HG03342 (cell line): ENCODE measurements around the gene RAB12.
"Not testable (repeated sequence)": the region's sequence is repeated elsewhere in the genome, so short reads cannot be mapped to it uniquely, and the experiment has no call there.

Source experiments
- ATAC-seq: cut with Tn5 transposase; IDR thresholded peaks from one replicate; pipeline ENCODE4 v1.9.1; 2021; ENCODE audit warnings: mild to moderate bottlenecking, moderate library complexity; ENCODE audit not compliant: unreplicated experiment

RAB12 gene

DNA sequence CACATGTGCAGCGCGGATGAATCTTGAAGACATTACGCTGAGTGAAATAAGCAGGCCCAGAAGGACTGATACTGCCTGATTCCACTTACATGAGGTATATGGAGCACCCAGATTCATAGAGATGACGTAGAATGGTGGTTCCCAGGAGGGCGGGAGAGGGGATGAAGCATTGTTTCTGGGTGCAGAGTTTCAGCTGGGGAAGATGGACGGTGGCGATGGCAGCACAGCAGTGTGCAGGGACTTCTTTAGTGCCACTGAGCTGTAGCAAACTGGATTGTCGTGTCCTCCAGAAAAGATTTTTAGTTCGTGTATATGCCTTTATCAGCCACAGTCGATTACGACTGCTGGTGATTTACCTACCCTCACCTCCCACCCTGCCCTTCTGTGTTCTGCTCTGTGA, 30.5 kb downstream of the RAB12 start:
- no peak for ATAC-seq

DNA sequence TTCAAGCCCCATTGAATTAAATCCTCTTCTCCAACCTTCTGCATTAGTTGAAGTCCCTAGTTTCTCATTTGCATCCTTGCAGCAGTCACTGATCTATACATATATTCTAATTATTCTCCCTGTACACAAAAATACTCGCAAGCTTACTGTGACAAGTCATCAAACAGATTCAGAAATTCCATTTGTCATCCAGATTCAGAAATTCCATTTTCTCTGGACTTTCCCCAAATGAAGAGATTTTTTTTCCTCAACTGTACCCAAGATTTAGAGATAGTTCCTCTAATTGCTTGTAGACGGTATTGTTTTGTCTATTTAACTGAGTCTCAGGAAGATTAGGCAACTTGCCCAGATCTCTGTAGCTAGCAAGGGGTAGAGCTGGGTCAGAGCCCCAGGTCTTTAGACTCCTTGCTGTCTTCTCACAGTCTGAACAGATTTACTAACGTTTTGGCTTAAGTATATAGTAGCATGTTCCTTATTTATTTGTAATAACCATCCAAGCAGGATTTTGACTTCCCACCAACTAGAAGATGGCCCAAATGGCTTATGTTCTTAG, 34.2 kb downstream of the RAB12 start:
- ATAC-seq = no peak

DNA sequence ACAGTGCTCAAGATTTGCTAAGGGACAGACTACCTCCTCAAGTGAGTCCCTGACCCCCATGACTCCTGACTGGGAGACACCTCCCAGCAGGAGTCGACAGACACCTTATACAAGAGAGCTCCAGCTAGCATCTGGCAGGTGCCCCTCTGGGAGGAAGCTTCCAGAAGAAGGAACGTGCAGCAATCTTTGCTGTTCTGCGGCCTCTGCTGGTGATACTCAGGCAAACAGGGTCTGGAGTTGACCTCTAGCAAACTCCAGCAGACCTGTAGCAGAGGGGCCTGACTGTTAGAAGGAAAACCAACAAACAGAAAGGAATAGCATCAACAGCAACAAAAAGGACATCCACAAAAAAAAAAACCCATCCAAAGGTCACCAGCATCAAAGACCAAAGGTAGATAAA, 38.1 kb downstream of the RAB12 start:
- ATAC-seq = not testable (repeated sequence)

DNA sequence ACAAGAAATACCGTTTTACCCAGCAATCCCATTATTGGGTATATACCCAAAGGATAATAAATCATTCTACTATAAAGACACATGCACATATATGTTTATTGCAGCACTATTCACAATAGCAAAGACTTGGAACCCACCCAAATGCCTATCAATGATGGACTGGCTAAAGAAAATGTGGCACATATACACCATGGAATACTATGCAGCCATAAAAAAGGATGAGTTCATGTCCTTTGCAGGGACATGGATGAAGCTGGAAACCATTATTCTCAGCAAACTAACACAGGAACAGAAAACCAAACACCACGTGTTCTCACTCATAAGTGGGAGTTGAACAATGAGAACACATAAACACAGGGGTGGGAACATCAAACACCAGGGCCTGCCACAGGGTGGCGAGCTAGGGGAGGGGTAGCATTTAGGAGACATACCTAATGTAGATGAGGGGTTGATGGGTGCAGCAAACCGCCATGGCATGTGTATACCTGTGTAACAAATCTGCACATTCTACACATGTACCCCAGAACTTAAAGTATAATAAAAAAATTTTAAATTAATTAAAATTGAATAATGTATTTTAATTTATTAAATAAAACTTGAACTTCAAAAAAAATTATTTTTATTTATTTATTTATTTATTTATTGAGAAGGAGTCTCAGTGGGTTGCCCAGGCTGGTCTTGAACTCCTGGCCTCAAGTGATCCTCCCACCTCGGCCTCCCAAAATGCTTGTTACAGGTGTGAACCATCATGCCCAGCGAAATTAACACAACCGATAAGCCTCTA, 42.4 kb downstream of the RAB12 start:
- ATAC-seq = not testable (repeated sequence)

DNA sequence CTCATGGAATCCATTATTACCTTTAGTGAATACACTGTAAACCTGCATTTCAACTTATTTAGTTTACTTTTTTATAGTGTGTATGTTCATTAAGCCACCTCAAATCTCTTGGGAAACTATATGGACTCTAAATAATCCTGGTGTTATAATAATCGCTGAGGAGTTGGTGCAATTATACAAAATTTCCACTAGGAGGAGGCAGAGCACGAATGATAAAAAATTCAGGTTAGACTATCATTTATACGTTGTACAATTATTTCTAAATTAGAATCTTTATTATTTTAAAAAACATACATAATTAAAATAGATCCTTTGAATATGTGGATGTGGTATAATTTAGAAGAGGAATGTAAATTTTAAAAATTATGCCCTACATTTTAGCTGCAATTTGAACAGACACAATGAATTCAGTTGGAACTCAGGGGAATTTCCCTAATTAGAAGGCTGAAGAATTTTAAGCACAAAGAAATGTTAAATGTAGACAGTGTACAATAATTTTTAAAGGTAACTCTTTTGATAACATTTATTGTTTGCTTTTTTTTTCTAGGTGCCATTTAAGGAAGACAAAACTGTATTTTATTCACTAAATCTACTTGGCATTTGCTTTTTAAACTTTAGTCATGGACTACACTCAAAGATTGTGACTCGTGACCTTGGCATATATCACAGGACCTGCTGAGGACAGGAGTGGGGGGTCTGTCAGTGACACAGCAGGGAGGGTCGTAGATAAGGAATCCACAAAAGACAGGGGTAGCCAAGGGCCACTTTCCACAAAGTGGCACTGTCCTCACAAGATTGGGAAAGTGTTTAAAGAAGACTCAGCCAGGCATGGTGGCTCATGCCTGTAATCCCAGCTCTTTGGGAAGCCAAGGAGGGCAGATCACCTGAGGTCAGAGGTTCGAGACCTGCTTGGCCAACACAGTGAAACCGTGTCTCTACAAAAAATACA, 45.5 kb downstream of the RAB12 start:
- no peak for ATAC-seq

DNA sequence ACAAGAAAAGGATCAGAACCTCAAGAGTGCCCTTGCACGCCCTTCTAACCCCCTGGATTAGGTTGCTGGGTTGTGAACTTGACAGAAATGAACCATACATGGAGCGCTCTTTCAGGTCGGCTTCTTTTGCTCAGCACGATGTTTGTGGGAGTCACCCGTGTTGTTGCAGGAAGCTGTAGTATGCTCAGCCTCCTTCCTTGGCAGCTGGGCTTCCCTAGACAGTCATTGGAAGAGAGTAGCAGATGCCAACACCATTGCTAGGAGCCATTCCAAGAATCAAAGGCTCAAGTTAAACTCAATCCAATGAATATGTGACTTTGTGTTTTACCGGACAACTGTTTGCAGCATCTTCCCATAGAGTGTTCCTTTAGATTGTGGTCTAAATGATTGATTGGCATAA, 47.0 kb downstream of the RAB12 start:
- ATAC-seq = no peak

DNA sequence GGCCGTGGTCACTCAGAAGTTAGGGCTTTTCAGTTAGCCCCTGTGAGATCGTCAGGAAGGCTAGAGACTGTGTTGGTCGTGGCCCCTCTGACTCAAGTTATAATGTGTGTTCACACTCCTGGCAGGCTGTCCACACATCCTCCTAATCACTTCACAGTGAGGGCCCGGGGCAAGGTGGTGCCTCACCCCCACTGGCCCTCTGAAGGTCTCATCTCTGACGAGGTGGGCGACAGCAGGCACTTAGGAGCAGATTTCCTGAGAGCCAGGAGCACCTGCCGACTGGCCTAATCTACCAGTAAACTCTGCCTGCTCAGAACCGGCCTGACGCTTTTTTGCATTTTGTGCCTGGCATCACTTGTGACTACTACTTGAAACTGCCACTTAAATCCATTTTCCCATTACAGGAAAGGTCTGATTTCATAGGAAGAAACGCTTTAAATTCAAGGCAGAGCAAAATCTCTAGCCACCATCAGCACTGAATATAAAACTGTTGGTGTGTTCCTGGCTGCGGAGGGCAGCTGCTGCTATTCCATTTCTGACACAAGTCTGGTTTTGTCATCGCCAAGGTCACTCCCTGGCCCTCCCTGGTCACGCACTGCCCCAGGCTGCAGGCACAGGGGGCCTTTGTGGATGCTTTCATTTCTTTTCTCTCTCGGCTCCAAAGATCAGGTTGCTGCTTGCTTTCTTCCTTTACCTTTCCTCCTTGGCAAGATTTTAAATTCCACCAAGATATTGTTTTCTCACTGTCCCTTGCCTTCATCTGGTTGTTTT, 48.0 kb downstream of the RAB12 start:
- no peak for ATAC-seq

DNA sequence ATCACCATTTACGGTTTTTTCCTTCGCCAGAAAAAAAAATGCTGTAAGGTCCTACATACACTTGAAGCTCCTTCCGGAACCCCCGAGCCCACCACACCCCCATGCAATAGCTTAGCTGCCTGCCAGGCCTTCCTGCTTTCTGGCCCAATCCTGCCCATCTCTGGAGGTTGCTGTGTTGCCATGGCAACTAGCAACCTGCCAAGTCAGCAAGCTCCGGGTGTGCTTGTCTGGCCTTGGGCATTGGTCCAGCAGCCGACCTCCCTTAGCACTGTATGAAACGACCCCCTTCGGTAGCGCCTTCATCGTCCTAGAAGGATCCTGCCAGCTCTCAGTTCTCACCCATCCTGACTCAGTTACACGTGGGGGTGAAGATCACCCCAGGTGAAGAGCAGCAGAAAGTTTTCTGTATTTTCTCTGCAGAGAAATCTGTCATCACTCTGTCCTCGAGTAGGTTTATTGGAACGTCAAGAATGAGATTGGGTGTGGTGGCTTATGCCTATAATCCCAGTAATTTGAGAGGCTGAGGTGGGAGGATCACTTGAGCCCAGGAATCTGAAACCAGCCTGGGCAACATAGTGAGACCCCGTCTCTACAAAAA, 48.7 kb downstream of the RAB12 start:
- no peak for ATAC-seq

DNA sequence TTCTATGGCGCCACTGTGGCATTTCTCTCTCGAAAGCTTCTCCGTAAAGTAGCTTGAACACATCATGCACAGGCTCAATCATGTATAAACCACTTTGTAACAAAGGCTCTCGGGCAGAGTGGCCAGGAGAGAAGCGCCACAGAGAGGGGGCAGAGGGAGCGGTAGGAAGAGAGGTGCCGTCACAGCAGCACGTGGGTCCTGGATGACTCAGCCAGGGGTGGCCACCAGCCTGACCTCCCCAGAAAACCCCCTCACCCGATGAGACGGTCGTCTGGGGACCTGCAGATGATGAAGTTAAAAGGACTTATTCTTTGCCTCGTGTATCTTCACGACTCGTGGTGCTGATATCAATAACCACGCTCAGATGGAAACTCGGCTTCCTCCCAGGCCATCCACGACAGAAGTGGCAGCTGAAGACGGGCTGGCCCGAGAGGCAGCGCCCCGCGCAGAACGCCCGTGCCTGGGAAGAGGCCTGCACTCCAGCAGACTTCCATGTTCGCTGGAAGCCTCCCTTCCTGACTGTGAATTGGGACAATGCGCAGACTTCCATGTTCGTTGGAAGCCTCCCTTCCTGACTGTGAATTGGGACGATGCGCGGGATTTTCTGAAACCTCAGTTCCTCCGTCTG, 49.7 kb downstream of the RAB12 start:
- ATAC-seq = no peak

DNA sequence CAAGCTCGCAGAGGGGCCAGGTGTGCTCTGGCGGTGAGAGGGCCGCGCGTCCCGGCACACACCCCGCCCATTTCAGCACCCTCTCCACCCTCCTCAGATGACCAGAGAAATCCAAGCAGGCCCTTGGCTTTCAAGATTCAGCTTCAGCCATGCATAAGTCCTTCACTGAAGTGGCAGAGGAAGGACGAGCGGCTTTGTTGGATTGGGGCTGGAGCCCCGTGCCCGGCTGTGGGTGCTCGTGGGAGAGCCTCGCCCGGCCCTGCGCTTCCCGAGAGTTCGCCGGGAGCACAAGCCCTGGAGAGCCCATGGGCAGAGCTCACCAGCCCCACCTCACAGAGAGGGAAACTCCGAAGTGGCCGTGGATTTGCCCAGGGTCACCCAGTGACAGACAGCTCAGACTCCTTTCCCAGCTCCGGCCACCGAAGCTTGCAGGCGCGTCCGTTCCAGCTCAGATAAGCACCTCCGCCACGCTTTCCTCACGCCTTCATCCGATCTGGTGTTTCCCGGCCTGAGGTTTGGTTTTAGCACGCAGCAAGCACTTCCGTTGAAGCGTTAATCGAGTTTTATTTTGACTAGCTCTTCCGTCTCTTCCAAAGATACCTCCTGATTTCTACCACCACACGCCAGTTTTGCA, 50.5 kb downstream of the RAB12 start:
- no peak for ATAC-seq

DNA sequence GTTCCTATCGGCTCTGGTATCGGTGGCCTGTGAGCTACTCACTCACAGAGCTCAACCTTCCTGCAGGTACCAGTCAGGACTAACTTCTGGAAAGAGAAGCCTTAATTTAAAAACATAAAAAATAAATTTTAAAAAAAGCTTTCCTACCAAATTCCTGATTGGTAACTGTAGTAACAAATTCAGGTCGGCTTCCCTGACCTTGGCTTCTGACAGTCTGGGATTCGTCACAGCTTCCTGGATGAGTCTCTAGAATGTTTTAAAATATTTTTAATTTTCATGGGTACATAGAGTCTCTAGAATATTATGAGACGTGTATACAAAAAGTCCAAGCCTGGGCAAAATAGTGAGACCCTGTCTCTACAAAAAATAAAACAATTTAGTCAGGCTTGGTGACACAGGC, 51.1 kb downstream of the RAB12 start:
- ATAC-seq = no peak

DNA sequence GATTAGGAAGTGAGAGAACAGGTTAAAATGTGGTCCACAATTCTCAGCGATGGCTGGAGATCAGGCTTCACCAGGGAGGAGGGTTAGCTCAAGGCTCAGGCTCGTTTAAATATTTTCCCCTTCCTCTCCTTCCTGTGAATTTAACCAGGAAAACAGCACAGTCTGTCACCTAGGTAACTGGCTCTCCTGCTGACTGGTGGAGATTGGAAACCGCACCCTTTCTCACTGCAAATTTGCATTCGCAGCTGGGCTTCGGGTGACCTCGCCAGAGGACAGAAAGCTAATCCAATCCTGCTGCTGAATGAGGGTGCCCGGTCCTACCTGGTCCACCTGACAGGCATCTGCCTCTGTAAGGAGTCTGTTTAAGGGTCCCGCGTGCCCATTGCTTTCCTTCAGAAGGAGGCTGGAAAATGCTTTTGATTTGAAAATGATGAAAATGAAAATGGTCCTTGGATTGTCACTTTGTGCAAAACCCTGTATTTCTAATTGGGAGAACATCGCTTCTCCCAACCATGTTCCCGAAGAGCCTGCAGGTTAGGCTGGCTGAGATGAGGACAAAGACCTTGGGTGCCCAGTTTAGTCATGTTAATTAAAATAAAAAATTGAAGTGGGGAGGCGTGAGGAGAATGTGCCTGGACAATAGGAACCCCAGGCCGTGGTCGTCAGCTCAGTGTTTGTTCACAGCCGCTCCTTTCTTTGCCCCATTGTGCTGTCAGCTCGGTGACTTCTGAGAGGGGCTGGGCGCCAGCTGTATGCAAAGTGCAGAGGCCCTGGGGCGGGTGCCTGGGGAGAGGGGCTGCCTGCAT, 52.7 kb downstream of the RAB12 start:
- no peak for ATAC-seq

DNA sequence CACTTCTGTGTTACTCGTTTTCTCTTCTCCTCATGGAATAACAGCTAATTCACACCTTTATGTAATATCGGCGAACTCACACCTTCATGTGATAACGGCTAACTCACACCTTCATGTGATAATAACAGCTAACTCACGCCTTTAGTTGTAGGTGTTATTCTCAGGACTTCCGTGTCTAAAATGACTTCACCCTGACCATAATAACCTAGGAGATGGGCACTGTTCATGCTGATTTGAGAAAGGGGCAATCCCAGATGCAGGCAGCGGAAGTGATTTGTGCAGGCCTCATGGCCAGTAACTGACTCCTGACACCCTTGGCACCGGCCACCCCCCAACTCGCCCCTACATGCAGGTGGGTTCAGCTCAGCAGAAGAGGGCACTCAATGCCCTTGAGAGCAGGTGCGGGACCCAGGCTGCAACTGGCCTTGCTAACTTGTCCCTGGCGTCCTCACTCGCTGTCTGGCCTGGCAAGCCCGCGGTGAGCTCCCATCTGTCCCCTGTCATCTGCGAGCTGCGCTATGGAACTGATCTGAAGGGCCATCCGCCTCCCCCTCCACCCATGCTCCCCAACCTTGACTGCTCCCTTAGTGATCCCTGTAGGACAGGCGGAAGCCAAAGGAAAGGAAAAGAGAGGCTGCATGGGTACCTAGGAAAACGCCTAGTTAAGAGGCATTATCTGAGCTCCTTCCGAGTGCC, 53.5 kb downstream of the RAB12 start:
- no peak for ATAC-seq

DNA sequence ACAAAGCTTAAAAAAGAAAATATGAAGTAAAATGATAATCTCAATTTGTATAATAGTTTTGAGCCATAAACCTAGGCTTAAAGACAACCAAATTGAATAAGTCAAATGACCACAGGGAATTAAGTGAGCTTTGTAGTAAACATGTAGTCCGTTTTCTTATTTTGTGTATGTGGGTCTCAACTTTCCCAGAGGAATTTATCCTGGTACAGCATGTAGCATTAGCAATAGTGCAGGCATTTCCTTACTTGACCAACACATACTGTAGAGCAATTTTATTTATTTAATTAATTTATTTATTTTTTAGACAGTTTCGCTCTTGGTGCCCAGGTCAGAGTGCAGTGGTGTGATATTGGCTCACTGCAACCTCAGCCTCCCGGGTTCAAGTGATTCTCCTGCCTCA, 58.6 kb downstream of the RAB12 start:
- ATAC-seq = no peak

DNA sequence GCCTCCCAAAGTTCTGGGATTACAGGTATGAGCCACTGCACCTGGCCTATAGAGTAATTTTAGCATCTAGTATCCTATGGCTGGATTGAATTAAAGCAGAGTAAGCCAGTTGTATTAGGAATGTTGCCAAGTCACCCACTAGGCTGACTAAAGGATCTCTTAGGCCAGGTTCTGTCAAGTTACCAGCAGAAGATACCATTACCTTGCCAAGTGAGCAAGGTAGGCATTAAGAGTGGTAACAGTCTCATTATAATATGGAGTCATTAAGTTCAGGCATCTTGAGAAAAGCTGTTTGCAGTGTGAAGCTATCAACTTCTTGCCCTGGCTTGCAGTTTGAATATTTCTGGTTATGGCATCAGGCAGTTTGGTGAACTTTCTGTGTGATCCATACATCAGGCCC, 59.1 kb downstream of the RAB12 start:
- no peak for ATAC-seq

DNA sequence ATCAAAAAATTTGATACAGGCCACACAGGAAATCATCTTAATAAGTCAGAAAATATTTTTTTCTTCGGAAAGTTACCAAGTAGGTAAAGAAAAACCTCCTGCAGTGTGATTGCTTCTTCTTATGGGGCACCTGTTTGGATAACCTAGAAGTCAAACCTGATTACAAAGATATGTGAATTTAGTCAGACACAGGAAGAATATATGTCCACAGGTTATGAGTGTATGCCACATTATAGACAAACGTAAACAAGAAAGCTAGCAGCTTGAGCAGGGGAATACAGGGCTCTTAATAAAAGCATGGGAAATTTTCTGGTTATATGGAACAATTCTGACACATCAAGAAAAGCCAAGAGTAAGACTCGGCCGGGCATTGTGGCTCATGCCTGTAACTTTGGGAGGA, 60.3 kb downstream of the RAB12 start:
- no peak for ATAC-seq

DNA sequence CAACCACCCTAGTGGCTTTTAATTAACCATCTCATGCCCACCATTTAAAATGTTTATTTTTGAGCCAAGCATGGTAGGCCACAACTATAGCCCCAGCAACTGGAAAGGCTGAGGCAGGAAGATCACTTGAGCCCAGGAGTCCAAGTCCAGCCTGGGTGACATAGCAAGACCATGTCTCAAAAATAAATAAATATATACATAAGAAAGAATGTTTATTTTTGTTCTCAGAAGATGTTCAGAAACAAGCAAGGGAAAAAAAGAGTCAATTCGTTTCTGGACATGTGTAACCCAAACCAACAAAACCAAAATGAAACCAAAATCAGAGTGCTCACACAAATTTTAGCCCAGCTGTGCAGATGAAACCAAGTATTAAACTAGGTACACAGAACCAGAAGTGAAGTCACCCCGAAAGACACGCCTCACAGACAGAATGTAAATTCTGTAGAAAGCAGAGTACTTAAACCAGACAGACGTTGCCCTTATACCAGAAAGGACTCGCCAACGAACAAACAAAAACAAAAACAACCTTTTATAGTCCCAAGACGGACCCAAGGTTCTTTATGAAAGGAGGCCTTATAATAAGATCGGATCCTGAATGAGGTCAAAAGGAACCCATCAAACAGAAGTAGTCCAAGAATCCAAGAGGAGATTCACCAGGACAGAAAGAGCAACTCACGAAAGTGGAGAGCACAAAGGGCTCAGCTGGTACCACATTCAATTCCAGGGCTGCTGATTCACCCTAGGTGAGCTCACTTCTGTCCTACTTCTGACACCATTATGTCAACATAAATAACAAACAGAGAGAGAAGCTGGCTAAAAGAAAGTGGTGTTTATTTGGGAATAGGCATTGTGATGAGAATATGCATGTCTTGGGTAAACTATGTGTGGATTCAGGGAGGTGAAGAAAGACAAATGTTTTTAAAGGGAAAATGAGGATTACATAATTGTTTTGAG, 64.3 kb downstream of the RAB12 start:
- peak; percentile 87 for ATAC-seq
